HG03378 (cell line): ENCODE measurements around the gene UCKL1.
"Not testable (repeated sequence)": the region's sequence is repeated elsewhere in the genome, so short reads cannot be mapped to it uniquely, and the experiment has no call there.

ENCODE experiments used
- ATAC-seq: cut with Tn5 transposase; IDR thresholded peaks from one replicate; pipeline ENCODE4 v1.9.1; 2021; ENCODE audit warnings: mild to moderate bottlenecking, moderate library complexity; ENCODE audit not compliant: unreplicated experiment

The UCKL1 gene

DNA sequence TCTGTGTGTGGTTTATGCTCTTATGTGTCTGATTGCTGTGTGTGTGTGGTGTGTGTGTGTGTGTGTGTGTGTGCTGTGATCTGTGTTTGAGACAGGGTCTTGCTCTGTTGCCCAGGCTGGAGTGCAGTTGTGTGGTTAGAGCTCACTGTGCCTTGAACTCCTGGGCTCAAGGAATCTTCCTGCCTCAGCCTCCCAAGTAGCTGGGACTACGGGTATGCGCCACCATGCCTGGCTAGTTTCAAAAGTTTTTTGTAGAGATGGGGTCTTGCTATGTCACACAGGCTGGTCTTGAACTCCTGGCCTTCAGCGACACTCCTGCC lies 16.9 kb upstream of the UCKL1 start:
- no peak for ATAC-seq

DNA sequence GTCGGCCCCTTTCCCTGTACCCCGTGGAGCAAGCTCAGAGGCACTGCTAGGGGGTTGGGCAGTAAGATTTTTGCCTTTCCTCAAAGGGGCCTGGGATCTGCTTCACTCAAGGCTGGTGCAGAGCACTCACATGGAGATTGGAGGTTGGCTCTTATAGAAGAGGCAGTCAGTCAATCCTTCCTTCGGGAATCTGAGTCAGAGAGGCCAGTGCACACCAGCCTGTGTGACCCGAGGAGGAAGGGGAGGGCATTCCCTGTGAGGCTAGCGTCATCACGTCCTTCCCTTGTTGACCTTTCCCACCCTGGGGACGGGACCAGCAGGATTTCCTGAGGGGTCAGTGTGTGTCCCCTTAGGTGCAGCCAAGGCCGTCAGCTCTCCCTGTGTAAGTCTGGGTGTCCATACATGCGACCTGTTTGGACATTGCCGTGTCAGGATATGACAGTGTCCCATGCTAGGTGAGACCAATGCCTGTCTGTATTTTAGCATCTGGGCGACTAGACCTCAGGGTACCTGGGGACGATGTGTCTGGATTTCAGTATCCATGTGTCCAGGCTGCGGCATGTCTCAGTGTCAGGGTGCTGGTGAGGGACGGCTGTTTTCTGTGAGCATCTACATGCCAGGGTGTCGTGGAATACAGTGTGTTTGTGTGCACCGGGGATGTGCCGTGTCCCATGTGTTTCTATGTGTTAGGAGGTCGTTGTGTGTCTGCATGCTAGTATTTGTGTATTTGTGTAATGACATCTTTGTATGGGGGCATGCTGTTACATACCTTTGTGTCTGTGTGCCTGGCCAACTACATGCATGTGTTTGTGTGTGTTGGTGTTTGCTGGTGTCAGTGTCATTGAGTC lies 16.3 kb upstream of the UCKL1 start:
- no peak for ATAC-seq

DNA sequence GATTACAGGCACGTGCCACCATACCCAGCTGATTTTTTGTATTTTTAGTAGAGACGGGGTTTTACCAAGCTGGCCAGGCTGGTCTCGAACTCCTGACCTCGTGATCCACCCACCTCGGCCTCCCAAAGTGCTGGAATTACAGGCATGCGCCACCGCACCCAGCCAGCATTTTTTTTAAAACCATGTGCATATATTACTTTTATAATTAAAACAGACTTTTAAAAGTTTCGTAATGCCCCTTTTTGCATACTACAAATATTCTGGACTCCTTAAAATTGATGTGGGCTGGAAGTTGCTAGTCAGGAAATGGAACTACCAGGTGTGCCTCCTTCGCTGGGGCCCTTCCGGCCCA lies 15.7 kb upstream of the UCKL1 start:
- not testable (repeated sequence) for ATAC-seq

DNA sequence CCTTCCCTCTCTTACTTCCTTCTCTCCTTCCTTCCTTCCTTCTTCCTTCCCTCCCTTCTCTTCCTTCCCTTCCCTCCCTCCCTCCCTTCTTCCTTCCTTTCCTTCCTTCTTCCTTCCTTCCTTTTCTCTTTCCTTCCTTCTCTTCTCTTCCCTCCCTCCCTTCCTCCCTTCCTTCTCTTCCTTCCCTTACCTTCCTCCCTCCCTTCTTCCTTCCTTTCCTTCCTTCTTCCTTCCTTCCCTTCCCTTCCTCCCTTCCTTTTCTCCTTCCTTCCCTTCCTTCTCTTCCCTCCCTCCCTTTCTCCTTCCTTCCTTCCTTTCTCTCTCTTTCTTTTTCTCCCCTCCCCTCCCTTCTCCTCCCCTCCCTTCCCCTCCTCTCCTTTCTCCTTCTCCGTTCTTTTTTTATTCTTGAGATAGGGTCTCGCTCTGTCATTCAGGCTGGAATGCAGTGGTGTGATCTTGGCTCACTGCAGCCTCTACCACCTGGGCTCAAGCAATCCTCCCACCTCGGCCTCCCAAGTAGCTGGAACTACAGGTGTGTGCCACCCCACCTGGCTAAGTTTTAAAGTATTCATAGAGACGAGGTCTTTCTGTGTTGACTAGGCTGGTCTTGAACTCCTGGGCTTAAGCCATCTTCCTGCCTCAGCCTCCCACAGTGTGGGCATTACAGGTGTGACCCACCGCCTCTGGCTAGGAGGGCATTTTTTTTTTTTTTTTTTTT lies 14.7 kb upstream of the UCKL1 start:
- ATAC-seq: no peak

DNA sequence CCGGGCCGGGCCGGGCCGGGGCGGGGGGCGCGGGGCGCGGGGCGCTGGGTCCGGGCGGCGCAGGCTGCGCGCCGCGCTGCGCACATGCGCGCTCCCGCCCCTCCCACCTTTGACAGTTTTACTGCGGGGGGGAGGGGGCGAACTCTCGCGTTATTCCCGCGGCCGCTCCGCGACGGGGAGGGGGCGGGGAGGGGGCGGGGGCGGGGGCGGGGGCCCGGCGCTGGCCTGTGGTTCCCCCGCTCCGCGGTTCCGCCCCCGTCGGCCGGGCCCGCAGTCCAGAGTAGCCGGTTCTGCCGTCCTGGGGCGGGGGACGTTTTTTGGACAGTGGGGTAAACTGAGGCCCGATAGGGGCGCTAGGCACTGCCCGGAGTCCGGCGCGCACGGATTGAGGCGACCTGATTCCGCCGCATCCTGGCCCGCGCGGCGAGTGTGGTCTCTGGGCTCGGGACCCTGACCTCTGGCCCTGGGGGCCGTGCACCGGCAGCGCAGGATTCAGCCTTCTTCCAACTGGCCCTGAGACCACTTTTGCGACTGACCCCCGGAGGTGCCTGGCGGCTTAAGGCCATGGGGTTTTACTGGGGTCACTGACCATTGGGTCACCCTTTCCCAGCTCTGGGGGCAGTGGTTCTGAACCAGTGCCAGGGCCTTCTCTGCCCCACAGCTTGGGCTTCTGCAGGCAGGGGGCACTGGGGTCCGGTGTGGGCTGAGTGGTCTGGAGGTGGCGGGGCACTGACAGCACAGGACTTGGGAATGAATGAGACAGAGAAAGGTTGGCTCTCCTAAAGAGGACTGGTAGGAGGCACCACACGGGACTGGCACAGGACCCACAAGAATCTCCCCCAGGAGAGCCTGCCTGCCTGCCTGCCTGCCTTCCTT lies 13.9 kb upstream of the UCKL1 start, which contains the start of gene ZNF512B:
Gene ZNF512B, minus strand, starts transcription at position 93 of the 876 bp plus-strand sequence. CDS start 1,980 bp downstream, outside the sequence.
- ATAC-seq: no peak

DNA sequence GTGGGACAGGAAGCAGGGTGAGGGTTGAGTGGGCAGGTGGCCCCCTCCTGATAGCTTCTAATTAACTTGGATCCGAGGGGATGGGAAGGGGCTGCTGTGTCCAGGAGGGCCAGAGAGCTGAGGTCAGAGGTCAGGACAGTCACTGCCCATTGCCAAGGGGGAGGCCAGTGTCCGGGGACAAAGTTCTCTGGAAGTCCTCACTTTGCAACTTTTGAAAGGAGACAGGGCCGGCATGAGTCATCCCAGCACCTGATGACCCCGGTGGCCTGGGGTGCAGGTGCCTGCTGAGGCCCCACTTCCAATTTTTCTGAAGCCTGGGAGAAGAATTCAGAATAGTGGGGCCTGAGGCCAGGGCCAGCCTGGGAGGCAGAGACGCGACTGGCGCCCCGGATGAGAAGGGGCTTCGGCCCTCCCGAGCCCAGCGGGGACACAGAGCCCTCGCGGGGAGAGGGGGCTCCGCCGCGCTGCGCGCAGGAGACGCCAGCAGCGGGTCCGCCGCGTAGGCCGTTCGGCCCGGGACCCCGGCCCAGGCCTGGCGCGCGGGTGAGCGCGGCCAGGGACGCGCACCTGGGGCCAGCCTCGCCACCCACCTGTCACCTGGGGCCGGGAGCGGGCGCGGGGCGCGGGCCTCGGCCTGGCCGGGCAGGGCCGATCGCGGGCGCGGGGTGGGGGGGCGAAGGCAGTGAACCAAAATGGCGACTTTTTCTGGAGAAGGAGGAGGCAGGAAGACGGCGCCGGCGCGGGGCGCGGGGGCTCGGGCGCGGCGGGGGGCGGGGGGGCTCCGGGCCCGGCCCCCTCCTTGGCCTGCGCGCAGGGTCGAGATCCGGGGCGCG lies 12.9 kb upstream of the UCKL1 start:
- ATAC-seq: no peak

DNA sequence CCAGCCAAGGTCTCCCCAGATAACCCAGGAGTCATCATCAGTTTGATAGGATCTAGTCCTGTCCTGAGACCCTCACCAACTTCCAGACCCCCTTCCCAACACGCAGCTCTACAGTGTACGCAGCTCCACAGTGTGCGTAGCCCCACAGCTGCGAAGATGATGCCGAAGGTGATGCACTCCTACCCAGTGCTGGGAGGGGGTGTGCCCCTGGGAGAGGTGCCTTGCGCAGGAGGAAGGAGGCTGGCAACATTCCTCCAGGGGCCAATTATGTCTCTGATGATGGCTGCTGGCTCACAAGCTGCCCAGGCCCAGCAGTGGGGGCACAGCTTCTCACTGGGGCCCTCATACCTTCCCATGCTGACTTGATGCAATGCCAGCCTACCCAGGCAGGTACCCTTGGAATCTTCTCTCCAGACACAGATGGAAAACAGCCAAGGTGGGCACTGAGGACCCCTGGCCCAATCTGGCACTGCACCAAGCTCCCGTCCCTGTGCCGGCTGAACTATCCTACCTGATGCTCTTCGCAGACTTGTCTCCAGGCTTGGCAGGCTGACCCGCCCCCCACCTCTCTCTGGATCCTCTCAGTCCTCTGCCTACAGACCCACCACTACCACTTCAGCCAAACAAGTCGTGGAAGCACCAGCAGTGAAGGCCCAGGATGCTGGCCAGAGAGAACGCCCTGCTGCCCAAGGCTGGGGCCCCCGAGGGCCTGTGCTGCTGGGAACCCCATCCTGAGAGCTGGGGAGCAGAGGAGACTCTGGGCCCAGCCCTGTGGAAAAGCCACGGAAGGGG lies 12.1 kb upstream of the UCKL1 start:
- no peak for ATAC-seq

DNA sequence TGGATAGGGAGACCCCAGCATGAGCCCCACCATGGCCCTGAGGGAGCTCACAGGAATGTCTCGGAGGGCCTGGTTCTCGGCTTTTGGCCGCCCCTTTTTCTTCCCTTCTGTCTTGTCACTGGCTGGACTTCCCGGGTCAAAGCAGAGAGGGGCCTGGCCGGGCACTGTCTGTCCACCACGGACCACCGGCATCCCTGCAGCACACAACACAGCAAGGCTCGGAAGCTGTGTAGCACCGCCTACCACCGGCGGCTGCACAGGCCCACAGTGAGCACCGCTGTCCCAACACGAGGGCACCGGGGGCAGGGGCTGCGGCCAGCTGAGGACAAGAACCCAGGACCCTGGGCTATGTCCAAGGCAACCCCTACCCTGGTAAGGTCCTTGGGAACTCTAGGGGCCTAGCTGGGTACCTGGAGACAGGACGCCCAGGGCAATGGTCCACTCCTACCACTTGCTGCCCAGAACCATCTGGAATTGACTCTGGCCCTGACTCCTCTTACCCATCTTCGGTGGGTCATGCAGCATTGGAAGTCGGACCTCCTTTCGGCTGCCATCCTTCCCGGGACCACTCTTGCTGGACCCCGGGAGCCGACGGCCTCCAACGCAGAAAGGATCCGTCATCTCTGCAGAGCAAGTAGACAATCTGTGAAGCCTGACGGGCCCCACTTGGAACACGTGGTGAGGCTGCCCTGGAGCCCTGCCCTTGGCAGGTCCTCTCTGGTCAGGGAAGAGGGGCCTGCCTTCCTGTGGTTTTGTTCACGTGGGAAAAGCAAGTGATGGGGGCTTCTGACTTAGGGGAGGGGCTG lies 11.3 kb upstream of the UCKL1 start:
- no peak for ATAC-seq

DNA sequence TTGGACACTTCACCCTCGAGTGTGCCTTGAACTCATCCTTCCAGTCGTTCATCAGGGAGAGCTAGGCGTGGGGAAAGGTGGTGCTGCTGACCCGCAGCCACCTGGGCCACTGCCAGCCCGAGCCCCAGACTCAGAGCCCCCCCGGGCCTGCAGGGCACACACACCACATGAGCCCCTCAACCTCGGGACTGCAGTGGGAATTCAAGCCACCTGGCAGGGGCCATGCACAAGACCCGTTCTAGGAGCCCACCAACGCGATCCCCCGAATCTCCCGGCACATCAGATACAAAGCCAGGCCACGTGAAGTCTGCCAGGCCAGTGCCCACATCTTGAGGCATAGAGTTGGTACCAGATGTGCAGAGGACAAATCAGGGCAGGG lies 10.7 kb upstream of the UCKL1 start:
- no peak for ATAC-seq

DNA sequence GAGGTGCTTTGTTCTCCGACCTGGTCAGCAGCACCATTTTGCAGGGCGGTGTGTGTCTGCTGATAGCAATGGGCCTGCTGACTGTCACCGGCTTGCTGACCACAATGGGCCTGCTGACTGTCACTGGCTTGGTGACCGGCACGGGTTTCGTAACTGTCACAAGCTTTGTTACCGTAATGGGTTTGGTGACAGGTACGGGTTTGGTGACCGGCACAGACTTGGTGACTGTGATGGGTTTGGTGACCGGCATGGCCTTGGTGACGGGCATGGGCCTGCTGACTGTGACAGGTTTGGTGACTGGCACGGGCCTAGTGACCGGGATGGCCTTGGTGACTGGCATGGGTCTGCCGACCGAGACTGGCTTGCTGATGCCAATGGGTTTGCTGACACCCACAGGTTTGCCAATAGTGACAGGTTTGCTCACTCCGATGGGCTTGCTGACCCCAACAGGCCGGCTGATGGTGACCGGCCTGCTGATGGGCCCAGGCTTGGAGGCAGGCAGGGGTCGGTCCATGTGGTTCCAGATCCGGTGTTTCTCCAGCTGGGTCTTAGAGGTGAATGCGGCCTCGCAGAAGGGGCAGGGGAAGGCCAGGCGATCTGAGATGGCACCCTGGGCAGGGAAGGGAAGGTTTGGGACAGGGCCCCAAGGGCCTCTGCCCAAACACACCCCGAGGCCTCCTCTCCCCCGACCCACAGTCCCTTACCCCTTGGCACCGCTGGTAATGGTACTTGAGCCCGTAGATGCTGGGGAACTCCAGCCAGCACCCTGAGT lies 10.1 kb upstream of the UCKL1 start:
- ATAC-seq: no peak

DNA sequence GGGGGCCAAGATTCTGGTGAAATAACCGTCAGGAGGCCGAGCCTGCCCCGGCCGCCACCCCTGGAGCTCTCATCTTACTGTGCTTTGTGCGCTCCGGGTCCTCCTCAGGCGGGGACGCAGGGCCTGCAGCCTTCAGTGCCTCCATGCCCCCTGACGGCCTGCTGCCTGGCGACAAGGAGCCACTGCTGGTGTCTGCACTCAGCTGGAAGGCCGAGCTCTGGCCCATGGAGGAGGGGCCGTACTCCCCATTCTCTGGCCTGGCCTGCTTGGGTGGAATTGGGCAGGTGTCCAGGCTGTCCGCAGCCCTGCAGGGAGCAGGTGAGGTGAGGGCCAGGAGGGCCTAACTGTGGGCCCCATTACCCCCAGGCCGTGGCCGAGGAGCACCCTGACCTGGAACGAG lies 8.2 kb upstream of the UCKL1 start:
- no peak for ATAC-seq

DNA sequence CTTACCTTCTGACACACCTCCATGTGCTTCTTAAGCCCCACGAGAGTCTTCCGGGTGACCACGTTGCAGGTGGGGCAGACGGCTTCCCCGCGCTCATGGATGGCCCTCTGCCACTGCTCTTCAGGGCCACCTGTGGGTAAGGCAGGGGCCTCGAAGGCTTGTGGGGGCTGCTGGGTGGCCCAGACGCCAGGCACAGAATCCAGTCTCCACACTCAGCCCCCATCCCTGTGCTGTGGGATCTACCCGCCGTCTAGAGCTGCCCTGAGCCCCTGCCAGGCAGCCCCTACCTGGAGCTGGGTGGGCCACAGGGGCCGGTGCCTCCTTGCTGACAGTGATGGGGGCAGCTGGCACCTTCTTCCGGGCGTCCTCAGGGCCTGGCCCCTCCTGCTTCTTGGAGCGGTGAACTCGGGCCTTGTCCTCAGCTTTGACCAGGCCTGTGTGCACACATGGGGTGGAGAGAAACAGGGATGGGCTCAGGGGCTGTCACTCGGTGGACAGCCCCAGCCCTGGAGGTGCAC lies 7.6 kb upstream of the UCKL1 start:
- no peak for ATAC-seq

DNA sequence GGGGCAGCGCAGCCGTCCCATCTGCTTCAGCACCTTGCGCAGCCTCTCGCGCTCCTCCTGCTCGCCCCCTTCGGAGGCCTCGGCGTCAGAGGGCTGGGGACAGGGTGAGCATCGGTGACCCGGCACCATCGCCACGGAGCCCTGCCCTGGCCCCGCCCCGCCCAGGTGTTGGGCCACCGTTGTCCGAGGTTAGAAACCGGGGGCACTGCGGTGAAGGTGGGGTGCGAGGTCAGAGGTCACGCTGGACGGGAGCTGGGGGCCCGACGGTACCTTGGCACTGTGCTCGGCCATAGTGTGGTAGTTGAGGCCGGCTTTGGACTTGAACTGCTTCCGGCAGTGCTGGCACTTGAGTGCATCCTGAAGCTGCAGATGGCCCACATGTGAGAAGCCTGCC lies 7.1 kb upstream of the UCKL1 start:
- ATAC-seq: no peak

DNA sequence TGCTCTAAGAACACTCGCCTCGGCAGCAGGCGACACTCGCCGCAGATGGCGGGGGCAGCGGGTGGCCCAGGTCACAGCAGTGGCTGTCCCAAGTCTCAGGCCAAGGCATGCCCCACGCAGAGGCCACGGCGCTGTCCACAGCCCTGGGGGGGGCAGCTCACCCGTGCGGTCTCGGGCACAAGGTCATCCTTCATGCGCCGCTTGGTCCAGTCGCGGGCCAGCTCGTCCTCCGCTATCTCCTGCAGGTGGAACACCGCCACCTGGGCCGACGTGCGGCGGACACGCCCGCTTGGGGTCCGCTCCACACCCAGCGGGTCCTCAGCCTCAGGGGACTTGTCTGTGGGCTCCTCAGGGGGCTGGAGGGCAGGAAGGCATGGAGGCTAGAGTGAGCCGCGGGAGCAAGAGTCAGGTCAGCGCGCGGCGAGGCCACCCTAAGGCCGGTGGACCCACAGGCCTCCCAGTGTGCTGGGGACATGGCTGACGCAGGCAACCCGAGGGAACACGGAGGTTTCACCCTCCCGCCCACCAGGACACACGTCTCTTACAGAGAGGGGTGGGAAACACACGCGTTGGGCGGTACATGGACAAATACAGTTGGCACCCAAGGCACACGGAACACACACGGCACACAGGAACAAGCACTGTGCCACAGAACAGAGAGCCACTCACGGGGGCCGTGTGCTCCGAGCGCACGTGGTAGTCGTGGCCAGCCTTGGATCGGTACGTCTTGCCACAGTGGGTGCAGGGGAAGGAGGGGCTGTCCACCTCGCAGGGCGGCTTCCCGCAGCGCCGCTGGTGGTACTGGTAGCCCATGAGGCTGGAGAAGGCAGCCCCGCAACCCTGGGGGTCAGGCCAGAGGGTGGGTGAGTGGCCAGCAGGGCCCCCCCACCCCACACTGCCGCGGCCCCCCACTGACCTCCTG lies 6.5 kb upstream of the UCKL1 start:
- ATAC-seq: no peak

DNA sequence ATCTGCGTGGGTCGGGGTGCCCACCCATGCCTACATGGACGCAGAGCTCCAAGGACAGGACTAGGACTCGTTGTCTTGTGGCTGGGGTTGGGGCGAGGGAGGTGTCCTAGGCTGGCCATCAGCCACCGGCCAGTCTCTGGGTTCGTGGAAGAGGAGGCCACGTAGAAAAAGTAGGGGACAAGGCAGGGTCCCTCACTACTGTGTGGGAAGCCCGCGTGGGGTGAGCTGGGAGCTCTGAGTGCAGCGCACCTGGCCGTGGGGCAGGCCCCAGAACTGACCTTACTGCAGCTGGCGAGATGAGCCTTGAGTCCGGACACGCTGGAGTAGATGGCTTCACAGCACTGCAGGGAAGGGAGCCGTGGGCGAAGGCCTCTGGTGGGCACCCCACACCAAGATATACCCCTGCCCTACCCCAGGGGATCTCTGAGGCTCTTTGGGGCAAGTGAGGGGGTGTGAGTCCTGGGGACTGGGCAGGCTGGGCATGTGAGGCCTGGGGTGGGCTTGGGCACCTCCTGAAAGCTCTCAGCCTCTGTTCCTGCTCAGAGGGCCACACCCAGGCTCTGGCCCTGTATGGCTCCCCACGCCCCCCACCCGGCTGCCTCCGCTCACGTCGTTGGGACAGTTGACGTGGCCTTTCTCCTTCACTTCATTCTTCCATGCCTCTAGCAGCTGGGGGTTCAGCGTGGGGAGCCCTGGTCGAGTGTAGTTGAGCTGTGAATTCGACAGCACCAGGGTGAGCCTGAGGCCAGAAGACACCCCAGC lies 5.6 kb upstream of the UCKL1 start:
- ATAC-seq: no peak
